ENCODE measurements around the gene ZRANB3.
"Not testable (repeated sequence)": the region's sequence is repeated elsewhere in the genome, so short reads cannot be mapped to it uniquely, and the experiment has no call there.

The ZRANB3 gene

GRCh38 chr2:135142323-135142722 is 388.7 kb downstream of the ZRANB3 start:
- no CpG with 5 or more reads among the region's 1 CpG for WGBS, 2 experiments (ENCODE audit: insufficient coverage in 2 of 2)
- peaks cover 6% of the 10 kb centered on the region for H3K9me3 ChIP-seq (ENCODE audit: control insufficient read depth, low read length)
- peaks cover 50% of the 10 kb centered on the region for H3K36me3 ChIP-seq (ENCODE audit: control insufficient read depth, insufficient read depth, low read length)
- no peaks in the 10 kb centered on the region for H3K4me1 ChIP-seq (ENCODE audit: control insufficient read depth, insufficient read depth, low read length, poor library complexity, severe bottlenecking)
- H3K4me3 ChIP-seq (ENCODE audit: extremely low read depth, insufficient read depth, low read length, poor library complexity, severe bottlenecking) = no peak overlapping the region
- H3K27ac ChIP-seq (ENCODE audit: low read depth, low read length, severe bottlenecking) = no peak overlapping the region

DNA sequence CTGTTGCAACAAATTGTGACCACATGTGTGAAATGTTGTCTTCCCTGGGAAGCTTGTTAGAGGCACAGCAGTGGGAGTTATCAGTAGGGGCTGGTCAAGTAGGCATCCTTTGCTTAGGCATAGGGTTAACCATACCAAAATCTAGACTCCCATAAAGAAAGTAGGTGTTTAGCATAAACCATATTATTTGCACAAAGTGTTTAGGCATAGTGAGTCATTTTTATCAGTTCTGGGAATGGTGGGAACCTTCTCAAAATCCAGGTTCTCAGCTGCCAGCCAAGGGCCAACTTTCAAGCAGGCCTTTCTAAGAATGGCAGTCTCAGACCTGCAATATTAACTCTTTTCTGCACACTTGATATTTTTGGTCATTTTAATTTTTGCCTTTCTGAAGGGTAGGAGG is 390.4 kb downstream of the ZRANB3 start:
- no peaks in the 10 kb centered on the region for H3K4me1 ChIP-seq (ENCODE audit: control insufficient read depth, insufficient read depth, low read length, poor library complexity, severe bottlenecking)
- no peak overlapping the region for H3K4me3 ChIP-seq (ENCODE audit: extremely low read depth, insufficient read depth, low read length, poor library complexity, severe bottlenecking)
- H3K27ac ChIP-seq (ENCODE audit: low read depth, low read length, severe bottlenecking) = no peak overlapping the region
- H3K9me3 ChIP-seq (ENCODE audit: control insufficient read depth, low read length) = peaks cover 6% of the 10 kb centered on the region
- H3K36me3 ChIP-seq (ENCODE audit: control insufficient read depth, insufficient read depth, low read length) = peaks cover 64% of the 10 kb centered on the region

DNA sequence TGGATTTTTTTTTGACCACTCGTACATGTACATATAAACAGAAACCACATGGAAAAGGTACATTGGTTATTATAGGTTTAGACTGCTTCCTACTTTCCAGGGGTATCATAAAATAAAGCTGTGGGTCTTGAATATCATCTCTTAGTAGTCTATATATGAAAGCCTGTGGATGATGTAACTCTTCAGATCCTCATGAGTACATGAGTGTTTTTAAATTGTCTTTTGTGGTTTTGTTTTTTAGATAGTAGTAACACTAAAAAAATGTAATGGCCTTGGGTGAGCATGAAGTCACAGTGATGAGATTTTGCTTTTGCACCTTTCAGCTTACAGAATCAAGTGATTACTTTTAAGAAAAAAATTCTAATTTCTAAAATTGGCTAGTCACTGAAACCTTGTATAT is 398.7 kb downstream of the ZRANB3 start:
- Histone ChIP-seq H3K9me3 (ENCODE audit: control insufficient read depth, low read length) (no peaks in the 10 kb centered on the region), H3K27ac (ENCODE audit: low read depth, low read length, severe bottlenecking) (no peak overlapping the region), H3K36me3 (ENCODE audit: control insufficient read depth, insufficient read depth, low read length) (peaks cover 59% of the 10 kb centered on the region), H3K4me3 (ENCODE audit: extremely low read depth, insufficient read depth, low read length, poor library complexity, severe bottlenecking) (no peak overlapping the region), H3K4me1 (ENCODE audit: control insufficient read depth, insufficient read depth, low read length, poor library complexity, severe bottlenecking) (no peaks in the 10 kb centered on the region)
- no CpG with 5 or more reads among the region's 1 CpG for WGBS, 2 experiments (ENCODE audit: insufficient coverage in 2 of 2)

- Histone ChIP-seq H3K27ac (ENCODE audit: low read depth, low read length, severe bottlenecking) (no peak overlapping the region), H3K4me1 (ENCODE audit: control insufficient read depth, insufficient read depth, low read length, poor library complexity, severe bottlenecking) (no peaks in the 10 kb centered on the region), H3K9me3 (ENCODE audit: control insufficient read depth, low read length) (no peaks in the 10 kb centered on the region), H3K36me3 (ENCODE audit: control insufficient read depth, insufficient read depth, low read length) (peaks cover 58% of the 10 kb centered on the region), H3K4me3 (ENCODE audit: extremely low read depth, insufficient read depth, low read length, poor library complexity, severe bottlenecking) (no peak overlapping the region)
- 86% methylated on average over 2 of the region's 2 CpGs; no CpG with 5 or more reads in 1 of the 2 experiments for WGBS, 2 experiments (ENCODE audit: insufficient coverage in 2 of 2)
Observed at GRCh38 chr2:135130751-135131150, 400.3 kb downstream of the ZRANB3 start.

- Histone ChIP-seq H3K36me3 (ENCODE audit: control insufficient read depth, insufficient read depth, low read length) (peaks cover 34% of the 10 kb centered on the region), H3K4me3 (ENCODE audit: extremely low read depth, insufficient read depth, low read length, poor library complexity, severe bottlenecking) (no peak overlapping the region), H3K27ac (ENCODE audit: low read depth, low read length, severe bottlenecking) (no peak overlapping the region), H3K9me3 (ENCODE audit: control insufficient read depth, low read length) (no peaks in the 10 kb centered on the region), H3K4me1 (ENCODE audit: control insufficient read depth, insufficient read depth, low read length, poor library complexity, severe bottlenecking) (no peaks in the 10 kb centered on the region)
- no CpG with 5 or more reads among the region's 2 CpGs for WGBS, 2 experiments (ENCODE audit: insufficient coverage in 2 of 2)
Observed at GRCh38 chr2:135125940-135126339, 405.1 kb downstream of the ZRANB3 start.

- no peaks in the 10 kb centered on the region for H3K9me3 ChIP-seq (ENCODE audit: control insufficient read depth, low read length)
- no CpG with 5 or more reads among the region's 1 CpG for WGBS, 2 experiments (ENCODE audit: insufficient coverage in 2 of 2)
- H3K36me3 ChIP-seq (ENCODE audit: control insufficient read depth, insufficient read depth, low read length) = peaks cover 27% of the 10 kb centered on the region
- H3K4me3 ChIP-seq (ENCODE audit: extremely low read depth, insufficient read depth, low read length, poor library complexity, severe bottlenecking) = no peak overlapping the region
- H3K4me1 ChIP-seq (ENCODE audit: control insufficient read depth, insufficient read depth, low read length, poor library complexity, severe bottlenecking) = no peaks in the 10 kb centered on the region
- H3K27ac ChIP-seq (ENCODE audit: low read depth, low read length, severe bottlenecking) = no peak overlapping the region
Observed at GRCh38 chr2:135124924-135125886, 405.8 kb downstream of the ZRANB3 start.

- not testable (repeated sequence) for H3K9me3 ChIP-seq (ENCODE audit: control insufficient read depth, low read length); H3K4me3 ChIP-seq (ENCODE audit: extremely low read depth, insufficient read depth, low read length, poor library complexity, severe bottlenecking); H3K4me1 ChIP-seq (ENCODE audit: control insufficient read depth, insufficient read depth, low read length, poor library complexity, severe bottlenecking); H3K27ac ChIP-seq (ENCODE audit: low read depth, low read length, severe bottlenecking)
- peaks cover 14% of the 10 kb centered on the region for H3K36me3 ChIP-seq (ENCODE audit: control insufficient read depth, insufficient read depth, low read length)
- WGBS, 2 experiments (ENCODE audit: insufficient coverage in 2 of 2) = 89 to 100% methylated on average over 4 of the region's 6 CpGs
Observed at GRCh38 chr2:135121658-135122039, 409.4 kb downstream of the ZRANB3 start.

DNA sequence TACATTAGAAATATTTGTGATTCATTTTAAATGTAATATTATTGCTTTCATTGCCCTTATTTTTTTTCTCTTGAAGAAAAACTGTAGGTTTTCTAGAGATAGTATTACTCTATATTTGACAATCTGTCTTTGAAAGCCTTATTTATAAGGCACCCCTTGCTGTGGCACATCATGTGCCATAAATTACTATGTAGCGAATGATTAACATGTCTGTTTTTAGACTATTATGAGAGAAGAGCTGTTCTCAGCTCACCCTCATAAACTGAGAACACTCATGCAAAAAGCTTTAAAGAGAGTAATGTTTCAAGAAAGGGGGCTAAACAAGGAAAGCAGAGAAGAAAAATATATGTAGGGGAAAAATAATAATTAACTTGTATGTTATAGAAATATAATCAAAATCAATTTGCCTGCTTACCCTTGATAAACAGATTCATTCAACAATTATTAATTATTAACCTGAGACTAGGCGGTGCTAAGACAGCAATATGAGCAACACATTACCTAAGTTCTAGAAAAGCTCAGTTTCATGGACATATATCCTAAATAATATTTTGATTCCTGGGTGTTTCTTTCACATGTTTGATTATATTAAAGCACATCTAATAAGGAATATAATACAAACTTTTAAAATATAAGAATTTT is 409.9 kb downstream of the ZRANB3 start:
- 100% methylated on average over 1 of the region's 2 CpGs; no CpG with 5 or more reads in 1 of the 2 experiments for WGBS, 2 experiments (ENCODE audit: insufficient coverage in 2 of 2)
- Histone ChIP-seq H3K9me3 (ENCODE audit: control insufficient read depth, low read length) (no peaks in the 10 kb centered on the region), H3K4me1 (ENCODE audit: control insufficient read depth, insufficient read depth, low read length, poor library complexity, severe bottlenecking) (no peaks in the 10 kb centered on the region), H3K27ac (ENCODE audit: low read depth, low read length, severe bottlenecking) (no peak overlapping the region), H3K4me3 (ENCODE audit: extremely low read depth, insufficient read depth, low read length, poor library complexity, severe bottlenecking) (no peak overlapping the region), H3K36me3 (ENCODE audit: control insufficient read depth, insufficient read depth, low read length) (peaks cover 10% of the 10 kb centered on the region)

- no peak overlapping the region for H3K4me3 ChIP-seq (ENCODE audit: extremely low read depth, insufficient read depth, low read length, poor library complexity, severe bottlenecking)
- H3K27ac ChIP-seq (ENCODE audit: low read depth, low read length, severe bottlenecking) = no peak overlapping the region
- H3K36me3 ChIP-seq (ENCODE audit: control insufficient read depth, insufficient read depth, low read length) = peaks cover 5% of the 10 kb centered on the region
- H3K9me3 ChIP-seq (ENCODE audit: control insufficient read depth, low read length) = no peaks in the 10 kb centered on the region
- H3K4me1 ChIP-seq (ENCODE audit: control insufficient read depth, insufficient read depth, low read length, poor library complexity, severe bottlenecking) = no peaks in the 10 kb centered on the region
Observed at GRCh38 chr2:135119582-135119981, 411.4 kb downstream of the ZRANB3 start.

DNA sequence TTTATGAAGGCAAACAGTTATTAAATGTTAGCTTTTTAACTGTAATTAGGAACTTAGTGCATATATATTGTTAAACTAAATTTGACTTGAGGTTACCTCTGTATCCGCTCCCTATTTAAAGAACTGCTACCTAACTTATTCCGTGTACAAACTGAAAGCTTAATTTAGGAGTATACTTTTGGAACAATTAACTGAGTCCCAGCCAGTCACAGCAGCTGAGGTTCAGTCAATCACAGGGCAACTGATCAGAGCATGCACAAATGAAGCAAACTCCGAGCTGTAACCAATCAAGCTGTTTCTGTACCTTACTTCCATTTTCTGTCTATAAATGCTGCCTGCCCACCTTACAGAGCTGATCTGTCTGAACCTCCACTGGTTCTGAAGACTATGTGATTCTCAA is 417.7 kb downstream of the ZRANB3 start:
- Histone ChIP-seq H3K27ac (ENCODE audit: low read depth, low read length, severe bottlenecking) (no peak overlapping the region), H3K36me3 (ENCODE audit: control insufficient read depth, insufficient read depth, low read length) (peaks cover 11% of the 10 kb centered on the region), H3K4me3 (ENCODE audit: extremely low read depth, insufficient read depth, low read length, poor library complexity, severe bottlenecking) (no peak overlapping the region), H3K4me1 (ENCODE audit: control insufficient read depth, insufficient read depth, low read length, poor library complexity, severe bottlenecking) (no peaks in the 10 kb centered on the region), H3K9me3 (ENCODE audit: control insufficient read depth, low read length) (no peaks in the 10 kb centered on the region)
- WGBS, 2 experiments (ENCODE audit: insufficient coverage in 2 of 2) = 94 to 100% methylated on average over 2 of the region's 3 CpGs

Data from mesodermal cell (in vitro differentiated cells).